ENCODE measurements around the gene C10orf67. TPM values are rescaled to one million over a fixed set of nuclear protein-coding genes. Genes with fewer than 3 reads are reported as not detected.

The C10orf67 gene
- total and polyA plus RNA-seq, 2 of the 8 experiments (the other 6 are each of a cell fraction or from before 2014, with no cell fraction given) = 0.05 to 0.11 TPM

GRCh38 chr10:23281044-23281433 is 63.6 kb downstream of the C10orf67 start:
- WGBS, 2 experiments (ENCODE audit: extremely low coverage in 1 of 2, insufficient coverage in 1 of 2, insufficient read length in 1 of 2, insufficient replicate concordance in 2 of 2, low coverage in 1 of 2, low lambda C conversion rate in 2 of 2, missing lambda C conversion rate in 1 of 2) = 6% methylated on average over 6 of the region's 6 CpGs; no CpG with 5 or more reads in 1 of the 2 experiments
- Histone ChIP-seq H2AFZ (ENCODE audit: low read length) (no peak overlapping the region), H3K27me3 (replicated peaks in 1 of 4; ENCODE audit: control insufficient read depth in 3 of 4, extremely low read depth in 1 of 4, insufficient read depth in 3 of 4, low read length in 3 of 4) (no peaks in the 10 kb centered on the region), H4K5ac (ENCODE audit: insufficient read length, low read depth, low read length) (no peak overlapping the region), H3K79me2 (ENCODE audit: control insufficient read depth in 1 of 2, insufficient read depth in 2 of 2, low read length in 2 of 2) (no peaks in the 10 kb centered on the region), H3K4me2 (ENCODE audit: insufficient read depth in 1 of 2, low read depth in 2 of 2, low read length in 2 of 2) (peak overlapping the region; percentile 56), H2BK5ac (ENCODE audit: low read depth, low read length) (no peak overlapping the region), H4K8ac (ENCODE audit: extremely low read depth, insufficient read depth, low read length) (no peak overlapping the region), H3K9me3 (ENCODE audit: insufficient read depth in 2 of 2, low read depth in 1 of 2, low read length in 1 of 2) (no peaks in the 10 kb centered on the region; a peak in 1 of 4 replicates), H3K79me1 (ENCODE audit: low read depth, low read length) (no peaks in the 10 kb centered on the region), H2BK12ac (ENCODE audit: low read depth, low read length) (no peak overlapping the region; the same call in 1 of the 2 replicates), H3K4ac (replicated peaks; ENCODE audit: insufficient read length, low read depth, low read length) (no peak overlapping the region), H2AK5ac (ENCODE audit: low read depth, low read length) (no peak overlapping the region), H3K14ac (ENCODE audit: insufficient read length) (no peak overlapping the region), H3K36me3 (ENCODE audit: control insufficient read depth in 2 of 4, insufficient read depth in 4 of 4, low read length in 3 of 4) (no peaks in the 10 kb centered on the region), H3K9ac (replicated peaks in 1 of 4; ENCODE audit: extremely low read depth in 1 of 4, low read depth in 3 of 4, low read length in 3 of 4) (peak overlapping the region in 1 of 4 experiments; percentile 32; a peak in 2 of 7 replicates), H3K27ac (ENCODE audit: low read depth, low read length) (peak overlapping the region; percentile 66), H2BK20ac (ENCODE audit: low read length) (0 out of 2 replicates have a peak overlapping the region, but pooled peaks have one; percentile 72), H3K4me3 (ENCODE audit: extremely low read depth in 1 of 4, insufficient read depth in 2 of 4, low read depth in 3 of 4, low read length in 4 of 4) (peak overlapping the region in 3 of 4 experiments; percentile 23 to 48 (median 24); a peak in 6 of 8 replicates), H4K91ac (replicated peaks; ENCODE audit: insufficient read length, low read length) (no peak overlapping the region), H3K56ac (replicated peaks; ENCODE audit: insufficient read length, low read depth, low read length) (no peak overlapping the region), H2BK120ac (replicated peaks; ENCODE audit: low read depth, low read length) (no peak overlapping the region), H4K20me1 (replicated peaks in 1 of 2; ENCODE audit: control insufficient read depth in 1 of 2, insufficient read depth in 2 of 2, low read length in 2 of 2) (no peaks in the 10 kb centered on the region), H2BK15ac (ENCODE audit: low read length) (no peak overlapping the region), H3K4me1 (replicated peaks in 1 of 4; ENCODE audit: control insufficient read depth in 3 of 4, insufficient read depth in 4 of 4, low read length in 3 of 4) (peaks cover 2 to 17% (median 7%) of the 10 kb centered on the region in 4 experiments; a peak in 6 of 7 replicates), H3K23ac (ENCODE audit: insufficient read length) (no peak overlapping the region), H3K23me2 (ENCODE audit: low read depth, low read length) (no peaks in the 10 kb centered on the region), H3K18ac (ENCODE audit: extremely low read depth, low read length) (no peak overlapping the region; the same call in 1 of the 2 replicates)
- POLR2A ChIA-PET (ENCODE audit: partially characterized antibody) = interaction anchor here (1.2 kb wide), 1 partner anchor 95 kb away, joined by 3 read pairs; no protein-coding TSS in a partner anchor
- DNase-seq (ENCODE audit: low read depth in 1 of 2, low spot score in 2 of 2) (no peak), FAIRE-seq (peak; percentile 82)
- CTCF ChIA-PET (ENCODE audit: partially characterized antibody) = interaction anchor here (1.3 to 6.7 kb wide), 6 partner anchors 8 to 123 kb away, joined by 3 to 45 read pairs (median 4); no protein-coding TSS in a partner anchor
- TF ChIP-seq BACH1 (IDR thresholded peaks at IDR 0.05; ENCODE audit: low read length) = peak; percentile 71
- 0 out of 2 replicates have a peak, but pooled peaks have one; percentile 37 for TF ChIP-seq RBBP5 (IDR thresholded peaks at IDR 0.05; ENCODE audit: borderline replicate concordance, low read depth, low read length)
- no peak for TF ChIP-seq SRF (IDR thresholded peaks at IDR 0.05; ENCODE audit: low read depth, low read length)
- no peak for TF ChIP-seq ZNF274 (IDR thresholded peaks at IDR 0.05; ENCODE audit: borderline replicate concordance, extremely low read depth, low read length)
- TF ChIP-seq MAFK (IDR thresholded peaks at IDR 0.05; ENCODE audit: low read depth, low read length) = peak; percentile 40; the same call in 1 of the 2 replicates
- peak; percentile 64 for TF ChIP-seq ASH2L (IDR thresholded peaks at IDR 0.05; ENCODE audit: low read length)

All from H1 (cell line).